NT2/D1 (cell line): ENCODE results near the gene ELMOD1.

Source experiments
- SUZ12 ChIP-seq: IDR thresholded peaks from 2 replicates; pipeline ENCODE4 v1.6.1; 2011; ENCODE audit not compliant: insufficient read length, insufficient read depth; ENCODE audit errors: extremely low read depth
- YY1 ChIP-seq: IDR thresholded peaks from 2 replicates; pipeline ENCODE4 v1.6.1; 2011; ENCODE audit not compliant: insufficient read length, insufficient read depth
- ZNF274 ChIP-seq: IDR thresholded peaks from 2 replicates; pipeline ENCODE4 v1.6.1; 2011; ENCODE audit warnings: mild to moderate bottlenecking, low read depth, low read length

- TF ChIP-seq YY1: no peak
- TF ChIP-seq ZNF274: no peak
- no peak for TF ChIP-seq SUZ12
Measured at GRCh38 chr11:107591378-107592230, 657 bp downstream of the ELMOD1 start.
